SU-DHL-6 (cell line): ENCODE results near the gene PUM1.

Experiments
- H2AFZ ChIP-seq: fragments of 200-600 bp; sonication (generic); 2 replicates; pipeline ENCODE4 v1.6.1; 2014; ENCODE audit warnings: low read depth, mild to moderate bottlenecking, moderate library complexity, mixed read lengths, antibody characterized with exemption, low read length; ENCODE audit not compliant: severe bottlenecking
- H3F3A ChIP-seq: fragments of 200-600 bp; shearing (Covaris generic); 2 replicates; pipeline ENCODE4 v1.6.0; 2016; ENCODE audit warnings: antibody characterized with exemption, mild to moderate bottlenecking; ENCODE audit not compliant: insufficient read depth
- H3K27ac ChIP-seq: fragments of 200-600 bp; sonication (generic); 2 replicates; pipeline ENCODE4 v1.5.1; 2016; ENCODE audit warnings: low read depth, mild to moderate bottlenecking, low read length, moderate library complexity, mixed read lengths
- H3K27me3 ChIP-seq: fragments of 200-600 bp; sonication (generic), shearing (Covaris generic); 2 replicates; pipeline ENCODE4 v1.6.0; 2014; ENCODE audit warnings: mild to moderate bottlenecking, low read length
- H3K36me3 ChIP-seq: fragments of 200-600 bp; sonication (generic); 2 replicates; pipeline ENCODE4 v1.6.1; 2014; ENCODE audit warnings: mild to moderate bottlenecking, low read length, mixed read lengths
- H3K4me2 ChIP-seq: fragments of 300-600, 200-600 bp; shearing (Covaris generic), sonication (generic); 2 replicates; pipeline ENCODE4 v1.6.0; 2014; ENCODE audit warnings: low read length, low read depth, mild to moderate bottlenecking; ENCODE audit not compliant: poor library complexity, severe bottlenecking
- H3K4me3 ChIP-seq: fragments of 200-600 bp; sonication (generic); 2 replicates; pipeline ENCODE4 v1.5.1; 2014; ENCODE audit warnings: antibody characterized with exemption, low read length, mild to moderate bottlenecking, mixed read lengths; ENCODE audit not compliant: insufficient read depth, poor library complexity, severe bottlenecking
- H3K79me2 ChIP-seq: fragments of 200-600 bp; sonication (generic); 2 replicates; pipeline ENCODE4 v1.6.1; 2014; ENCODE audit warnings: mild to moderate bottlenecking, low read length, moderate library complexity; ENCODE audit not compliant: insufficient read depth
- H3K9ac ChIP-seq: fragments of 200-600 bp; sonication (generic); 2 replicates; pipeline ENCODE4 v1.7.0; 2014; ENCODE audit warnings: mild to moderate bottlenecking, low read length
- H3K9me2 ChIP-seq: fragments of 200-600 bp; sonication (generic); replicated peaks from 2 replicates; pipeline ENCODE4 v1.6.1; 2014; ENCODE audit warnings: low read length; ENCODE audit not compliant: insufficient read depth
- H3K9me3 ChIP-seq: fragments of 200-600 bp; sonication (generic); 2 replicates; pipeline ENCODE4 v1.6.1; 2014; ENCODE audit warnings: low read length, mixed read lengths; ENCODE audit not compliant: insufficient read depth
- H4K20me1 ChIP-seq: fragments of 200-600 bp; sonication (generic); 2 replicates; pipeline ENCODE4 v1.6.1; 2014; ENCODE audit warnings: low read depth, mild to moderate bottlenecking, antibody characterized with exemption, low read length, moderate library complexity, mixed read lengths
- EZH2phosphoT487 ChIP-seq: fragments of 200-600 bp; sonication (generic), shearing (Covaris generic); conservative IDR thresholded peaks from 2 replicates; pipeline ENCODE4 v1.6.1; 2018; ENCODE audit warnings: mild to moderate bottlenecking, antibody characterized with exemption, low read length, moderate library complexity, mixed read lengths
- TF ChIP-seq, protein P1 (sequence below): fragments of 200-600 bp; sonication (generic); IDR thresholded peaks from one replicate; pipeline ENCODE4 v1.5.1; 2017; ENCODE audit warnings: antibody characterized with exemption, mild to moderate bottlenecking, low read length, moderate library complexity; ENCODE audit not compliant: insufficient read depth, poor library complexity, severe bottlenecking

Gene PUM1

DNA sequence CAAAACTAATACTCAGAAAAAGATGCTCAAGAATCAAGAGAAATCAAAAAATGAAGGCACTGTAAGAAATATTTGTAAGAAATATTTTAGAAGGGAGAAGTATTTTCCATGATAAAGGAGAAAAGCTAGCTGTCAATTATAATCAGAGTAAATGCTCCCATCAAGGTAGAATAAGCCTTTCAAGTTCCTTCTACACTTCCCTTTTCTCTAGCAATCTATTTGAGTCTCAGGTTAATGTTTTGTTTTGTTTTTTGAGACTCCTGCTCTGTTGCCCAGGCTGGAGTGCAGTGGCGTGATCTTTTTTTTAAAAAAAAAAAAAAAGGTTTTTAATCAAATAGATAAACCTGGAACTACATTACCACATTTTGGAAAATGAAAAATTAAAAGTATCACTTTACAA lies 33.3 kb downstream of the PUM1 start:
- H2AFZ ChIP-seq: no peak overlapping the region
- H3K9me3 ChIP-seq: no peaks in the 10 kb centered on the region
- TF ChIP-seq, protein P1, sequence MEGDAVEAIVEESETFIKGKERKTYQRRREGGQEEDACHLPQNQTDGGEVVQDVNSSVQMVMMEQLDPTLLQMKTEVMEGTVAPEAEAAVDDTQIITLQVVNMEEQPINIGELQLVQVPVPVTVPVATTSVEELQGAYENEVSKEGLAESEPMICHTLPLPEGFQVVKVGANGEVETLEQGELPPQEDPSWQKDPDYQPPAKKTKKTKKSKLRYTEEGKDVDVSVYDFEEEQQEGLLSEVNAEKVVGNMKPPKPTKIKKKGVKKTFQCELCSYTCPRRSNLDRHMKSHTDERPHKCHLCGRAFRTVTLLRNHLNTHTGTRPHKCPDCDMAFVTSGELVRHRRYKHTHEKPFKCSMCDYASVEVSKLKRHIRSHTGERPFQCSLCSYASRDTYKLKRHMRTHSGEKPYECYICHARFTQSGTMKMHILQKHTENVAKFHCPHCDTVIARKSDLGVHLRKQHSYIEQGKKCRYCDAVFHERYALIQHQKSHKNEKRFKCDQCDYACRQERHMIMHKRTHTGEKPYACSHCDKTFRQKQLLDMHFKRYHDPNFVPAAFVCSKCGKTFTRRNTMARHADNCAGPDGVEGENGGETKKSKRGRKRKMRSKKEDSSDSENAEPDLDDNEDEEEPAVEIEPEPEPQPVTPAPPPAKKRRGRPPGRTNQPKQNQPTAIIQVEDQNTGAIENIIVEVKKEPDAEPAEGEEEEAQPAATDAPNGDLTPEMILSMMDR: no peak
- TF ChIP-seq EZH2phosphoT487: no peak
- peaks cover 6% of the 10 kb centered on the region; the same call in 1 of the 2 replicates for H3F3A ChIP-seq
- H4K20me1 ChIP-seq: peaks cover 40% of the 10 kb centered on the region
- H3K4me3 ChIP-seq: no peak overlapping the region
- H3K79me2 ChIP-seq: peaks cover 98% of the 10 kb centered on the region
- peaks cover 14% of the 10 kb centered on the region for H3K36me3 ChIP-seq
- H3K9ac ChIP-seq: no peak overlapping the region
- no peaks in the 10 kb centered on the region for H3K9me2 ChIP-seq
- H3K27me3 ChIP-seq: no peaks in the 10 kb centered on the region
- H3K4me2 ChIP-seq: no peak overlapping the region
- no peak overlapping the region for H3K27ac ChIP-seq

DNA sequence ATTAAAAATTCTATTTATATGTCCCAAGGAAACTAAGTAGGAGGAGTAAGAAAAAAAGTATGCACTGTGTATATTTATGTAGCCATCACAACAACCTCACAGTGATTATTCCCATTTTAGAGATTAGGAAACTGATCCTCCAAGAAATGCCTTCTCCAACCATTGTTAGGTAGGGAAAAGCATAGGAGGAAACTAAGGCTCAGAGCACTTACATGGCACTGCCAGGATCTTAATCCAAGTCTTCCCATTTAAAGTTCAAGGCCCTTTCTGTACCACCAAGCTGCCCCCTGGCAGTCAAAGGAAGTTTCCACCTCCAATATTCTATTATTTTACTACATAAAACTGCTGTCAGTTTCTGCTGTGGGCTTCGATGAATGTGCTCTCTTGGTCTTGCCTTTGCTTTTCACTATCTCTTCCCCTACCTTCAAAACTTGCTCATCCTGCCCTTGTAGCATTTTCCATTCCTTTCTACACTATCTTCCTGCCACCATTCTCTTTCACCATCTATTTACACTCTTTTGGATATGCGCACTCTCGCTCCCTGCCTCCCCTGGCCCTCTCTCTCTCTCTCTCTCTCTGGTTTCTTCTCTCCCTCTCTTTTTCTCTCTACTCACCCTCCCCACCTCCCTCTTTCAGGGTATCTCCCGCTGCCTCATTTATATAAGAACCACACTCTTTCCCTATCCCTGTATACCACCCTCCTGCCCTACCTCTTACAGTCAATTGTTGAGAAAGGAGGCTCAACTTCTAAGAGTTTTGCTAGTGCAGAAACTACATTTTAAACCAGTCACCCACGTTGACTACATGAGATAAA lies 34.0 kb downstream of the PUM1 start:
- H3K9me3 ChIP-seq: no peaks in the 10 kb centered on the region
- H4K20me1 ChIP-seq: peaks cover 40% of the 10 kb centered on the region
- peaks cover 21% of the 10 kb centered on the region for H3K36me3 ChIP-seq
- peaks cover 98% of the 10 kb centered on the region for H3K79me2 ChIP-seq
- no peak overlapping the region for H3K4me2 ChIP-seq
- H3F3A ChIP-seq: peaks cover 9% of the 10 kb centered on the region; the same call in 1 of the 2 replicates
- no peak overlapping the region for H3K27ac ChIP-seq
- no peak overlapping the region for H3K9ac ChIP-seq
- no peaks in the 10 kb centered on the region for H3K27me3 ChIP-seq
- H3K9me2 ChIP-seq: no peaks in the 10 kb centered on the region
- H2AFZ ChIP-seq: no peak overlapping the region
- no peak for TF ChIP-seq EZH2phosphoT487
- TF ChIP-seq, protein P1: no peak
- no peak overlapping the region for H3K4me3 ChIP-seq

- H2AFZ ChIP-seq: no peak overlapping the region
- no peaks in the 10 kb centered on the region for H3K9me2 ChIP-seq
- no peak overlapping the region for H3K9ac ChIP-seq
- peaks cover 93% of the 10 kb centered on the region for H3K79me2 ChIP-seq
- peaks cover 29% of the 10 kb centered on the region for H3K36me3 ChIP-seq
- TF ChIP-seq, protein P1: no peak
- TF ChIP-seq EZH2phosphoT487: no peak
- H3K4me3 ChIP-seq: no peak overlapping the region
- H3F3A ChIP-seq: peaks cover 9% of the 10 kb centered on the region; the same call in 1 of the 2 replicates
- H3K4me2 ChIP-seq: no peak overlapping the region
- no peaks in the 10 kb centered on the region for H3K27me3 ChIP-seq
- peaks cover 46% of the 10 kb centered on the region for H4K20me1 ChIP-seq
- H3K9me3 ChIP-seq: no peaks in the 10 kb centered on the region
- H3K27ac ChIP-seq: no peak overlapping the region
Observed at GRCh38 chr1:31029026-31029425, 36.5 kb downstream of the PUM1 start.
